OCI-LY1 (cell line): Measurements from ENCODE around the gene SCN8A.

ENCODE experiments used
- H2AFZ ChIP-seq: fragments of 200-600 bp; sonication (generic), shearing (Covaris generic); 2 replicates; pipeline ENCODE4 v1.6.0; 2014; ENCODE audit warnings: antibody characterized with exemption, mild to moderate bottlenecking, low read length
- H3F3A ChIP-seq: fragments of 200-600 bp; sonication (generic), shearing (Covaris generic); 2 replicates; pipeline ENCODE4 v1.6.0; 2014; ENCODE audit warnings: mild to moderate bottlenecking, antibody characterized with exemption, low read length, moderate library complexity; ENCODE audit not compliant: insufficient read depth
- H3K27ac ChIP-seq: fragments of 200-600 bp; sonication (generic); 2 replicates; pipeline ENCODE4 v1.5.1; 2014; ENCODE audit warnings: low read length, mixed run types, mild to moderate bottlenecking, low read depth; ENCODE audit not compliant: poor library complexity, severe bottlenecking
- H3K27me3 ChIP-seq: fragments of 200-600 bp; sonication (generic); 2 replicates; pipeline ENCODE4 v1.6.0; 2014; ENCODE audit warnings: antibody characterized with exemption, mild to moderate bottlenecking, low read length, moderate library complexity; ENCODE audit not compliant: insufficient read depth
- H3K36me3 ChIP-seq: fragments of 200-600 bp; sonication (generic); 2 replicates; pipeline ENCODE4 v1.6.1; 2014; ENCODE audit warnings: mild to moderate bottlenecking, antibody characterized with exemption, low read length, moderate library complexity, mixed read lengths; ENCODE audit not compliant: insufficient read depth
- H3K4me1 ChIP-seq: fragments of 200-600 bp; sonication (generic); 2 replicates; pipeline ENCODE4 v1.5.1; 2014; ENCODE audit warnings: mild to moderate bottlenecking, low read length, moderate library complexity; ENCODE audit not compliant: insufficient read depth, severe bottlenecking
- H3K4me2 ChIP-seq: fragments of 200-600 bp; sonication (generic), shearing (Covaris generic); 2 replicates; pipeline ENCODE4 v1.6.1; 2014; ENCODE audit warnings: low read length
- H3K4me3 ChIP-seq: fragments of 200-600 bp; sonication (generic); 2 replicates; pipeline ENCODE4 v1.5.1; 2014; ENCODE audit warnings: low read length, low read depth, mild to moderate bottlenecking, mixed read lengths; ENCODE audit not compliant: poor library complexity, severe bottlenecking
- H3K79me2 ChIP-seq: fragments of 200-600 bp; shearing (Covaris generic); 2 replicates; pipeline ENCODE4 v1.6.1; 2016; ENCODE audit warnings: mixed run types, low read length, mixed read lengths; ENCODE audit not compliant: insufficient read depth
- H3K9ac ChIP-seq: fragments of 200-600 bp; sonication (generic), shearing (Covaris generic); 2 replicates; pipeline ENCODE4 v1.6.1; 2014; ENCODE audit warnings: mild to moderate bottlenecking, low read length, mixed read lengths
- H3K9me2 ChIP-seq: fragments of 200-600 bp; sonication (generic), shearing (Covaris generic); 2 replicates; pipeline ENCODE4 v1.6.1; 2014; ENCODE audit warnings: low read depth, mild to moderate bottlenecking, low read length, mixed read lengths
- H3K9me3 ChIP-seq: fragments of 200-600 bp; shearing (Covaris generic); 2 replicates; pipeline ENCODE4 v1.6.1; 2014; ENCODE audit warnings: low read length, mixed read lengths
- H4K20me1 ChIP-seq: fragments of 200-600 bp; sonication (generic), shearing (Covaris generic); 2 replicates; pipeline ENCODE4 v1.6.0; 2016; ENCODE audit warnings: mild to moderate bottlenecking, low read length; ENCODE audit not compliant: insufficient read depth
- CTCF ChIP-seq: fragments of 200-600 bp; sonication (generic), shearing (Covaris generic); IDR thresholded peaks from 2 replicates; pipeline ENCODE4 v1.5.1; 2017; ENCODE audit warnings: mild to moderate bottlenecking, antibody characterized with exemption, low read length, moderate library complexity, mixed read lengths
- EZH2 ChIP-seq: fragments of 200-600 bp; sonication (generic), shearing (Covaris generic); IDR thresholded peaks from 2 replicates; pipeline ENCODE4 v1.8.0; 2017; ENCODE audit warnings: borderline replicate concordance, mixed run types, mild to moderate bottlenecking, antibody characterized with exemption, low read length, moderate library complexity, mixed read lengths

The SCN8A gene

GRCh38 chr12:51752234-51752889 lies 161.3 kb downstream of the SCN8A start:
- Histone ChIP-seq H3K27me3 (no peaks in the 10 kb centered on the region), H3K79me2 (no peaks in the 10 kb centered on the region), H2AFZ (no peak overlapping the region), H3K36me3 (no peaks in the 10 kb centered on the region), H3K4me3 (no peak overlapping the region), H3K9ac (no peak overlapping the region), H3F3A (no peaks in the 10 kb centered on the region), H3K4me1 (no peaks in the 10 kb centered on the region), H3K9me3 (no peaks in the 10 kb centered on the region), H3K4me2 (no peak overlapping the region), H3K9me2 (no peaks in the 10 kb centered on the region), H4K20me1 (no peaks in the 10 kb centered on the region), H3K27ac (no peak overlapping the region)
- TF ChIP-seq CTCF (no peak), EZH2 (no peak)

DNA sequence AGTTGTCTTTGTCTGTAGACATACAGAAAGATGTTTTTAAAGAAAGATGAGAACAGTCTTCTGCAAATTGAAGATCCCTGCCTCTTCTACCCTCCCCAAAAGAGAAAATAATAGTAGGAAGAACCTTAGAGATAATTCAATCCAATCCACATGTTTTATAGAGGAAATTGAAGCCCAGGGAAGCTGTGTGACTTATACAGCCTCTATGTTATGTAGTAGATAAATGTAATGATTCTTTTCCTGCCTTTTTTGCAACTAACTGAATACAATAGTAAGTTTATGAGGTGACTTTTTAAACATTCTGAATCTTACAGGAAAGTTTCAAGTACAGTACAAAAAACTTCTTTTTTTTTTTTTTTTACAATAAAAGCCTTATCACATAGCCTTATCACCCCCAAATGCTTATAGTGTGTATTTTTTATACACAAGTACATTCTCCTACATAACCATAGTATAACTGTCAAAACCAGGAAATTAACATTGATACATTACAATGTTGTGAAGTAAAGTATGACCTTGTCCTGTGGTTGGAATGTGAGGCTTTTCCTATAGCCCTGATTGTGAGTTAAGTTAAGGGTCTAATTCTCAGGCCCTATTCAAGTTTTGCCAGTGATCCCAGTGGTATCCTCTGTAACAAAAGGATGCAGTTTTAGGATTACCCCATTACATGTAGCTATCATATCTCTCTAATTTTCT lies 163.1 kb downstream of the SCN8A start:
- no peak overlapping the region for H3K9ac ChIP-seq
- no peaks in the 10 kb centered on the region for H3K9me3 ChIP-seq
- H4K20me1 ChIP-seq = no peaks in the 10 kb centered on the region
- no peak for TF ChIP-seq CTCF
- TF ChIP-seq EZH2 = no peak
- no peaks in the 10 kb centered on the region for H3K27me3 ChIP-seq
- H3K4me2 ChIP-seq = no peak overlapping the region
- no peak overlapping the region for H3K4me3 ChIP-seq
- H3K9me2 ChIP-seq = no peaks in the 10 kb centered on the region
- H3K27ac ChIP-seq = no peak overlapping the region
- H3K79me2 ChIP-seq = no peaks in the 10 kb centered on the region
- no peak overlapping the region for H2AFZ ChIP-seq
- no peaks in the 10 kb centered on the region for H3F3A ChIP-seq
- H3K4me1 ChIP-seq = no peaks in the 10 kb centered on the region
- H3K36me3 ChIP-seq = no peaks in the 10 kb centered on the region

GRCh38 chr12:51755251-51755650 lies 164.2 kb downstream of the SCN8A start:
- Histone ChIP-seq H3K79me2 (no peaks in the 10 kb centered on the region), H3K9ac (no peak overlapping the region), H4K20me1 (no peaks in the 10 kb centered on the region), H3K9me3 (no peaks in the 10 kb centered on the region), H2AFZ (no peak overlapping the region), H3K36me3 (no peaks in the 10 kb centered on the region), H3K4me3 (no peak overlapping the region), H3F3A (no peaks in the 10 kb centered on the region), H3K27me3 (no peaks in the 10 kb centered on the region), H3K9me2 (no peaks in the 10 kb centered on the region), H3K4me1 (no peaks in the 10 kb centered on the region), H3K4me2 (no peak overlapping the region), H3K27ac (no peak overlapping the region)
- TF ChIP-seq EZH2 (no peak), CTCF (no peak)
